HG03457 (cell line): ENCODE data around the gene THBS2.
"Not testable (repeated sequence)": the region's sequence is repeated elsewhere in the genome, so short reads cannot be mapped to it uniquely, and the experiment has no call there.

ENCODE experiments used
- ATAC-seq: cut with Tn5 transposase; IDR thresholded peaks from one replicate; pipeline ENCODE4 v1.9.1; 2021; ENCODE audit warnings: moderate number of reproducible peaks; ENCODE audit not compliant: unreplicated experiment

The THBS2 gene

GRCh38 chr6:169253337-169254238, at the start of gene THBS2:
THBS2 (minus strand) TSS chr6:169253846; CDS start chr6:169250784, 3,062 bp downstream.
- no peak for ATAC-seq

GRCh38 chr6:169302716-169303115, 49.1 kb upstream of the THBS2 start:
- ATAC-seq: no peak

GRCh38 chr6:169302255-169302654, 48.6 kb upstream of the THBS2 start:
- no peak for ATAC-seq

GRCh38 chr6:169300916-169301315, 47.3 kb upstream of the THBS2 start:
- ATAC-seq: no peak

- not testable (repeated sequence) for ATAC-seq
These were observed 45.0 kb upstream of the THBS2 start for GRCh38 chr6:169298626-169299025.

GRCh38 chr6:169296622-169297021, 43.0 kb upstream of the THBS2 start:
- no peak for ATAC-seq

- no peak for ATAC-seq
These were observed 42.5 kb upstream of the THBS2 start for GRCh38 chr6:169296170-169296569.

GRCh38 chr6:169293196-169293595, 39.5 kb upstream of the THBS2 start:
- ATAC-seq: no peak

GRCh38 chr6:169292338-169293124, 38.9 kb upstream of the THBS2 start:
- ATAC-seq: no peak

- no peak for ATAC-seq
These were observed 38.1 kb upstream of the THBS2 start for GRCh38 chr6:169291646-169292337.

GRCh38 chr6:169291148-169291547, 37.5 kb upstream of the THBS2 start:
- ATAC-seq: no peak

GRCh38 chr6:169289619-169290339, 36.1 kb upstream of the THBS2 start:
- no peak for ATAC-seq

GRCh38 chr6:169289257-169289618, 35.6 kb upstream of the THBS2 start:
- no peak for ATAC-seq

GRCh38 chr6:169288591-169288990, 34.9 kb upstream of the THBS2 start:
- no peak for ATAC-seq

- ATAC-seq: no peak
These were observed 34.0 kb upstream of the THBS2 start for GRCh38 chr6:169287675-169288074.

- ATAC-seq: no peak
These were observed 33.3 kb upstream of the THBS2 start for GRCh38 chr6:169286961-169287360.

- no peak for ATAC-seq
These were observed 31.5 kb upstream of the THBS2 start for GRCh38 chr6:169285165-169285564.

- no peak for ATAC-seq
These were observed 30.3 kb upstream of the THBS2 start for GRCh38 chr6:169283924-169284323.

- ATAC-seq: no peak
These were observed 28.4 kb upstream of the THBS2 start for GRCh38 chr6:169282043-169282442.

- no peak for ATAC-seq
These were observed 24.0 kb upstream of the THBS2 start for GRCh38 chr6:169277619-169278018.

- no peak for ATAC-seq
These were observed 21.1 kb upstream of the THBS2 start for GRCh38 chr6:169274781-169275180.
